GM08714 (cell line): Measurements from ENCODE around the gene PPP1CC.
"Not testable (repeated sequence)": the region's sequence is repeated elsewhere in the genome, so short reads cannot be mapped to it uniquely, and the experiment has no call there.

Source experiments
- H3K4me3 ChIP-seq: fragments of 200-500 bp; sonication (Bioruptor generic); 2 replicates; pipeline ENCODE4 v1.5.1; 2014; ENCODE audit warnings: mild to moderate bottlenecking, low read length, inconsistent platforms
- ZNF274 ChIP-seq: IDR thresholded peaks from 2 replicates; pipeline ENCODE4 v1.6.1; 2012; ENCODE audit warnings: mild to moderate bottlenecking, low read depth, low read length

Gene PPP1CC

GRCh38 chr12:110725267-110725666, 17.4 kb downstream of the PPP1CC start:
- TF ChIP-seq ZNF274 = no peak
- no peak overlapping the region for H3K4me3 ChIP-seq

- not testable (repeated sequence) for H3K4me3 ChIP-seq
Measured at GRCh38 chr12:110722892-110723291, 19.8 kb downstream of the PPP1CC start.

GRCh38 chr12:110721570-110721969, 21.1 kb downstream of the PPP1CC start:
- no peak overlapping the region for H3K4me3 ChIP-seq
- TF ChIP-seq ZNF274 = no peak

- no peak for TF ChIP-seq ZNF274
- H3K4me3 ChIP-seq = no peak overlapping the region
Measured at GRCh38 chr12:110720516-110720915, 22.2 kb downstream of the PPP1CC start.

GRCh38 chr12:110718222-110718908, 24.3 kb downstream of the PPP1CC start:
- H3K4me3 ChIP-seq = no peak overlapping the region
- no peak for TF ChIP-seq ZNF274

- no peak for TF ChIP-seq ZNF274
- no peak overlapping the region for H3K4me3 ChIP-seq
Measured at GRCh38 chr12:110717037-110717436, 25.7 kb downstream of the PPP1CC start.

- no peak overlapping the region for H3K4me3 ChIP-seq
- TF ChIP-seq ZNF274 = no peak
Measured at GRCh38 chr12:110708917-110709316, 33.8 kb downstream of the PPP1CC start.

GRCh38 chr12:110705309-110705708, 37.4 kb downstream of the PPP1CC start:
- no peak for TF ChIP-seq ZNF274
- no peak overlapping the region for H3K4me3 ChIP-seq

- no peak for TF ChIP-seq ZNF274
- H3K4me3 ChIP-seq = no peak overlapping the region
Measured at GRCh38 chr12:110704750-110705149, 37.9 kb downstream of the PPP1CC start.

GRCh38 chr12:110704231-110704630, 38.5 kb downstream of the PPP1CC start:
- no peak for TF ChIP-seq ZNF274
- H3K4me3 ChIP-seq = no peak overlapping the region

GRCh38 chr12:110702081-110702480, 40.6 kb downstream of the PPP1CC start:
- TF ChIP-seq ZNF274 = no peak
- no peak overlapping the region for H3K4me3 ChIP-seq

GRCh38 chr12:110699591-110700445, 42.9 kb downstream of the PPP1CC start:
- no peak for TF ChIP-seq ZNF274
- H3K4me3 ChIP-seq = no peak overlapping the region

GRCh38 chr12:110698171-110698902, 44.4 kb downstream of the PPP1CC start:
- no peak overlapping the region for H3K4me3 ChIP-seq
- TF ChIP-seq ZNF274 = no peak

- H3K4me3 ChIP-seq = no peak overlapping the region
- no peak for TF ChIP-seq ZNF274
Measured at GRCh38 chr12:110697236-110697635, 45.5 kb downstream of the PPP1CC start.

- no peak overlapping the region for H3K4me3 ChIP-seq
- no peak for TF ChIP-seq ZNF274
Measured at GRCh38 chr12:110696283-110696682, 46.4 kb downstream of the PPP1CC start.
